ENCODE results near the gene RPS27A.
A peak's percentile ranks its signal among the peaks of the same experiment; 100 is the strongest.

- peak; percentile 46 to 68 for TF ChIP-seq POLR2A (IDR thresholded peaks at IDR 0.05)
- TF ChIP-seq POLR2AphosphoS5 (IDR thresholded peaks at IDR 0.05) = peak in 2 of 3 donors; percentile 81 to 90
- no peak for TF ChIP-seq EP300 (IDR thresholded peaks at IDR 0.05)
Observed at GRCh38 chr2:55268907-55269644, 36.6 kb downstream of the RPS27A start, which contains the start of gene MTIF2.
